ENCODE data around the gene TTC33.

Gene TTC33

GRCh38 chr5:40755407-40756365 lies at the start of gene TTC33:
TTC33 (minus strand) TSS chr5:40755961; CDS start chr5:40747018, 8,943 bp downstream.
- H3K27me3 ChIP-seq: no peaks in the 10 kb centered on the region
- intact Hi-C loops (cut with DNase I; ENCODE audit: low total_unique reads): loop anchor here (10.0 kb wide), 1 partner anchor 79 kb away; the partner anchor contains the start of gene RPL37
- H3K4me3 ChIP-seq: peak within 1 kb of the TSS; percentile 87 to 98
- peaks cover 0 to 32% (median 14%) of the 10 kb centered on the region in 4 donors for H3K4me1 ChIP-seq
- H3K36me3 ChIP-seq: peaks cover 0 to 5% (median 0%) of the 10 kb centered on the region in 3 donors
- TF ChIP-seq, protein P1, sequence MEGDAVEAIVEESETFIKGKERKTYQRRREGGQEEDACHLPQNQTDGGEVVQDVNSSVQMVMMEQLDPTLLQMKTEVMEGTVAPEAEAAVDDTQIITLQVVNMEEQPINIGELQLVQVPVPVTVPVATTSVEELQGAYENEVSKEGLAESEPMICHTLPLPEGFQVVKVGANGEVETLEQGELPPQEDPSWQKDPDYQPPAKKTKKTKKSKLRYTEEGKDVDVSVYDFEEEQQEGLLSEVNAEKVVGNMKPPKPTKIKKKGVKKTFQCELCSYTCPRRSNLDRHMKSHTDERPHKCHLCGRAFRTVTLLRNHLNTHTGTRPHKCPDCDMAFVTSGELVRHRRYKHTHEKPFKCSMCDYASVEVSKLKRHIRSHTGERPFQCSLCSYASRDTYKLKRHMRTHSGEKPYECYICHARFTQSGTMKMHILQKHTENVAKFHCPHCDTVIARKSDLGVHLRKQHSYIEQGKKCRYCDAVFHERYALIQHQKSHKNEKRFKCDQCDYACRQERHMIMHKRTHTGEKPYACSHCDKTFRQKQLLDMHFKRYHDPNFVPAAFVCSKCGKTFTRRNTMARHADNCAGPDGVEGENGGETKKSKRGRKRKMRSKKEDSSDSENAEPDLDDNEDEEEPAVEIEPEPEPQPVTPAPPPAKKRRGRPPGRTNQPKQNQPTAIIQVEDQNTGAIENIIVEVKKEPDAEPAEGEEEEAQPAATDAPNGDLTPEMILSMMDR (IDR thresholded peaks at IDR 0.05): peak; percentile 61 to 69
- DNase-seq: peak; percentile 97
- peak within 1 kb of the TSS; percentile 94 to 95 for H3K27ac ChIP-seq
- no peaks in the 10 kb centered on the region for H3K9me3 ChIP-seq

DNA sequence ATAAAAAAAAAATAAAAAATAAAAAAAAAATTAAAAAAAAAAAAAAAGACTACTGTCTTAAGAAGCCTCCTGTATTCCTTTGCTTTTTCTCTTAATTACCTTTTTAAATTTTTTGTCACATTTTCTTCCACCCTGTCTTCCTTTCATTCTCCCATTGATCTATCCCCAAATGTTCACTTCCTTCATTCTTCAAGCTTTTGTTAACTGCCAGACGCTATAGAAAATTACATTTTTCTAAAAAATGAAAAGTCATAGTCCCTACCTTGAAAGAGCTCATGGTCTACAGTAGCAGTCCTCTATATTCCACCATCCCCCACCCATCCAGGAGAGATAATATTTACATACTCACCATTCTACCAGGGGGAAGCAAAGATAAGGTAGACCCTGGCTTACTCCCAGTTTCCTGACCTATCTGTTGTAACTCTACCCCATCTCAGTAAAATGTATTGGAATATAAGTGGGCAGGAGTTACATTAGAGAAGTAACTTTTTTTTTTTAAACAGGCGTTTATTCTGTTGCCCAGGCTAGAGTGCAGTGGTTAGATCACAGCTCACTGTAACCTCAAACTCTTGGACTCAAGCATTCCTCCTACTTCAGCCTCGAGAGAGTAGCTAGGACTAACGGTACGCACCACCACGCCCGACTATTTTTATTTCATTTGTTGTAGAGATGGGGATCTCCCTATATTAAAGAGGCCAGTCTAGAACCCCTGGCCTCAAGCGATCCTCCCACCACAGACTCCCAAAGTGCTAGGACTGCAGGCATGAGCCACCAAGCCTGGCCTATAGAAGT lies 46.2 kb upstream of the TTC33 start:
- H3K27me3 ChIP-seq: no peaks in the 10 kb centered on the region
- peaks cover 0 to 12% (median 7%) of the 10 kb centered on the region in 4 donors for H3K4me1 ChIP-seq
- intact Hi-C loops (cut with DNase I; ENCODE audit: low total_unique reads): no loop called here
- TF ChIP-seq, protein P1 (IDR thresholded peaks at IDR 0.05): no peak
- no peaks in the 10 kb centered on the region for H3K9me3 ChIP-seq
- no peak overlapping the region for H3K4me3 ChIP-seq
- DNase-seq: no peak
- no peak overlapping the region for H3K27ac ChIP-seq
- no peaks in the 10 kb centered on the region for H3K36me3 ChIP-seq

DNA sequence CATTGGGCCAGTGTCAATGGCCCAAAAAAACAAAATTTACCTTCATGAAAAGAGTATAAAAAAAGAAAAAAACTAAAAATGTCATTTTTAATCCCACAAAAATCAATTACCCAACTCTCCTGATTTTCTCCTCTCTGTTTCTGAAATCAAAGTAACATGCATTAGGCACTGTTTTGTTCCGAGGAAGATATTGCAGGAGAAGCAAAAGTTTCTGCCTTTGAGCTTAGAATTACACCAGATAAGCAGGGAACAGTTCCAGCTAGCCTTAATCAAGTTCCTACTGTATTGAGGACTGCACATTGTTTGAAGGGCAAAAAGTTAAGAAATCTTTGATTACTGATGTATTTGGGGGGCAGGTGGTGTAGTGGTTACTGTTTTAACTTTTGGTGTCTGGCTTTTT lies 43.5 kb upstream of the TTC33 start:
- Histone ChIP-seq H3K36me3 (no peaks in the 10 kb centered on the region), H3K27ac (peak overlapping the region; percentile 87 to 90), H3K27me3 (no peaks in the 10 kb centered on the region), H3K9me3 (no peaks in the 10 kb centered on the region), H3K4me1 (peaks cover 0 to 26% (median 14%) of the 10 kb centered on the region in 4 donors), H3K4me3 (peak overlapping the region; percentile 63 to 89)
- intact Hi-C loops (cut with DNase I; ENCODE audit: low total_unique reads): no loop called here
- TF ChIP-seq, protein P1 (IDR thresholded peaks at IDR 0.05): no peak
- no peak for DNase-seq

DNA sequence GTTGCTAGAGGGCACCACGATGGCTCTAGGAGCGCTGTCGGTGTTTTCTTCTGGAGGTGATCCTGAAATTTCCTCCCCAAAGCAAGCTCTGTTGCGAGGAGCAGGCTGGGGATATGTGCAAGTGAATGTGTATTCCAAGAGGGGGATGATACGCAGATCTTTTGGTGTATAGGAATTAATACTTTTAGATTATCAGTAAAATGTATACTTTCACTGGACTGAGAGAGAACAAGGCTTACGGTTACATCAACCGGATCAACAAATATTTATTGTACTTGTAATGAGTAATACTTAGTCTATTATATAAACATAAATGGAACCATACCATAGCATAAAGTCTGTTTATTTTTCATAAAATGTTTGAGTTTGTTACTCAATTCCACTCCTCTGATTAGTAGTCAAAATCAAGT lies 43.0 kb upstream of the TTC33 start:
- DNase-seq: no peak
- peak overlapping the region; percentile 87 to 90 for H3K27ac ChIP-seq
- H3K4me1 ChIP-seq: peaks cover 0 to 31% (median 14%) of the 10 kb centered on the region in 4 donors
- TF ChIP-seq, protein P1 (IDR thresholded peaks at IDR 0.05): no peak
- no peaks in the 10 kb centered on the region for H3K27me3 ChIP-seq
- H3K9me3 ChIP-seq: no peaks in the 10 kb centered on the region
- peak overlapping the region; percentile 63 to 89 for H3K4me3 ChIP-seq
- intact Hi-C loops (cut with DNase I; ENCODE audit: low total_unique reads): no loop called here
- no peaks in the 10 kb centered on the region for H3K36me3 ChIP-seq

GRCh38 chr5:40798012-40798800 lies 42.4 kb upstream of the TTC33 start, which contains the start of gene PRKAA1:
PRKAA1 (minus strand) TSS chr5:40798374; CDS start chr5:40798189, 185 bp downstream.
- H3K36me3 ChIP-seq: no peaks in the 10 kb centered on the region
- DNase-seq: peak; percentile 88 to 95
- peaks cover 0 to 36% (median 14%) of the 10 kb centered on the region in 4 donors for H3K4me1 ChIP-seq
- peak within 1 kb of the TSS; percentile 87 to 90 for H3K27ac ChIP-seq
- H3K4me3 ChIP-seq: peak within 1 kb of the TSS; percentile 63 to 89
- intact Hi-C loops (cut with DNase I; ENCODE audit: low total_unique reads): no loop called here
- TF ChIP-seq, protein P1 (IDR thresholded peaks at IDR 0.05): peak; percentile 64 to 65
- no peaks in the 10 kb centered on the region for H3K27me3 ChIP-seq
- H3K9me3 ChIP-seq: no peaks in the 10 kb centered on the region

All from tibial artery (tissue), 4 donors.